ENCODE results near the gene BDP1.
"Not testable (repeated sequence)": the region's sequence is repeated elsewhere in the genome, so short reads cannot be mapped to it uniquely, and the experiment has no call there.

BDP1 gene, protein sequence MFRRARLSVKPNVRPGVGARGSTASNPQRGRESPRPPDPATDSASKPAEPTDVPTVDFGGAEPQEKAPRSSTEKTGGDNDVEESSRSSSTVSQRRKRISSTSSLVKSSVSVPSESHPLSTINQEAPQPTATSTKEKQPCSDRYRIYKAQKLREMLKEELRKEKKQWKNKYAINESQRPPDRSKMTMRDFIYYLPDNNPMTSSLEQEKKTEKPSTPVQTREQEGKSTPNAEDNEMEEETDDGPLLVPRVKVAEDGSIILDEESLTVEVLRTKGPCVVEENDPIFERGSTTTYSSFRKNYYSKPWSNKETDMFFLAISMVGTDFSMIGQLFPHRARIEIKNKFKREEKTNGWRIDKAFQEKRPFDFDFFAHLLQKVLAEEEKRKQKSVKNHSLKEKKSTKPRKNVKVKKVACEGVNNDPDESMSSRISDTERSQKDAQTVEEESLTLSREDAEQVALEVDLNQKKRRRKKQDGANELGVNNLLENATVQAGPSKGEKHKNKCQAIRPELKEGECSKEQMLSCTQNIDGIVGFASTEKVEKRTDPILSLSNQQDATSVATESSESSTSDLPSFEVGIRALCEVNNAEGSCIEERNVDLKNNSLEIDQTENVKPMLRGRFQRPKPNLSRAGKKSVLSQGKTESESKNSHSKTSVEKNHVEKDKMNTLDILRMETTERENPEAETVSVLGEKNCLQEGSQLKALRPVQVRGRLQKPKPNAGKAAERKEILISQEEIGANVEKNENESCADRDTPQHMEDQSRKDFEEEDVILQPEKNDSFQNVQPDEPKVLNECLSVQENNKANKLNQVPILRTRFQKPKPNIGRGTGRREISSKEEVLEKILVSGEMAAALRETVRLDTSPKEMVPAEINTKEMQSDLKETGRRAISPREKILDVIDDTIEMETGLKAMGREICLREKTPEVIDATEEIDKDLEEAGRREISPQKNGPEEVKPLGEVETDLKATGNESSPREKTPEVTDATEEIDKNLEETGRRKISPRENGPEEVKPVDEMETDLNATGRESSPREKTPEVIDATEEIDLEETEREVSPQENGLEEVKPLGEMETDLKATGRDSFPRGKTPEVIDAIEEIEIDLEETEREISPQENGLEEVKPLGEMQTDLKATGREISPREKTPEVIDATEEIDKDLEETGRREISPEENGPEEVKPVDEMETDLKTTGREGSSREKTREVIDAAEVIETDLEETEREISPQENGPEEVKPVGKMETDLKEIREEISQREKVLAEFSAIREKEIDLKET (N-terminal part only)

DNA sequence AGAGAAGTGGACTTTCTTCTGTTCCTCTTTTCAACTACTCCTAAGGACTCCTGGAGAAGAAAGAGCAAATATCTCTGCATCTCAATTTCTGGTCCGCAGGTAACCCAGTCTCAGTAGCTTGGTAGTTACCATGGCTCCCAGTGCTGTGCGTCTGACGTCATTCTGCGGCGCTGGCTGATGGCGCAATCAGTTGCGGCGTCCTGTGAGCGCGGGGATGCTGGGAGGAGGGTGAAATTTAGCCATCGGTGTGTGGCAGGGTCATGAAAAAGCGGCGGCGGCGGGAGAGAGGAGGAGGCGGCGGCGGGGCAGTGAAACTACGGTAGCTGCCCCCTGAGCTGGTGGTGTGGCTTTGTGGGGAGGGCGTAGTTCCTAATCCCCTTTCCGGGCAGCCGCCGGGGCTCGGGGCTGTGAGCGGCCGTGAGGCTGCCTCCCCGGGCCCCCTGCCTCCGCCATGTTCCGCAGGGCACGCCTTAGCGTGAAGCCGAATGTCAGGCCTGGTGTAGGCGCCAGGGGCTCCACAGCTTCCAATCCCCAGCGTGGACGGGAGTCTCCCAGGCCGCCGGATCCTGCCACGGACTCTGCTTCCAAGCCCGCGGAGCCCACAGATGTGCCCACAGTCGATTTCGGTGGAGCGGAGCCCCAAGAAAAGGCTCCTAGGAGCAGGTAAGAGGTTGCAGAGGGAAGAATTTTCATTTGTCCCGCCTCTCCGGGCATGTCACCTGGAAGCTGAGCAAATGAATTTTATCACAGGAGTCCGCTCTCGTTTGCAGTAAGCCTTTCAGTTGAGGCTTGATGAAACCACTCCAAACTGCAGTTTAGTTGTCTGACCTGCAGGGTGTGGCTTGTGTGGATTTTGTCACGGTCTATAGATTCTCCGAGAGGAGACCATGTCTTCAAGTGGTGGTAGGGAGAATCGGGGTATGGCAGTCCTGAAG, at the start of gene BDP1:
BDP1 (plus strand) TSS at position 225 of the 935 bp plus-strand sequence; CDS start at position 452, 227 bp downstream.
- DNase-seq: peak; percentile 84

DNA sequence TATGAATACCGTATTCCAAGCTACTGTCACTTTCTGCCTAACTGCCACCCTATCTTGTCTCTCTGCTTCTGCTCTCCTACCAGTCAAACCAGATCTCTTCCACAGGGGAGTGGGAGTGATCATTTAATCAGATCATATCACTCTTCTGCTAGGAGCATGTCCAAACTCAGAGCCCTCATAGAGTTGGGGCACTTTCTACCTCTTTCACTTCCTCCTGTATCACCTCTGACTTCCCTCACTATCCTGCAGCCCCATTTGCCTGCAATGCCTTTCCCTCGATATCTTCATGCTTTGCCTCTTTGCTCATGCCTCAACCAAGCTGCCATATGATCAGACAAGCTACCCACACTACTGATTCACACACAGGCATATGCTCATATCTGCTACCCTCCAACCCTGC, 45.4 kb upstream of the BDP1 start:
- not testable (repeated sequence) for DNase-seq

DNA sequence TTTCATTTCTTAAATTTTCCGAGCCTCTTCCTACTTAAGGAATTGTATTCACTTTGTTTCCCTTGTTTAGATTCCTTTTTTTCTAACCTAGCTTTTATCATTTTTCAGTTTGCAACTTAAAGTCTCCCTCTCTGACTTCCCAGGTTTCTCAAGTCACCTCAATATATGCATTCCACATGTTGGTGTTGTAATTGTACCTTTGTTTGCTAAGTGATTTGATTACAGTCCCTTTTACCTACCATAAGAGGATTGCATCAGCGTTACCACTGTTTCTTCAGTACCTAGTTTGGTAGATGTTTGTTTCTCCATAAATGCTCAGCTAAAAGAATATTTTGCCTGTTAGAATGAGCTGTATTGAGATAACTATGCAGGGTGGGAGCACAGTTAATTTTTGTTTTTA, 39.8 kb upstream of the BDP1 start:
- DNase-seq: not testable (repeated sequence)

DNA sequence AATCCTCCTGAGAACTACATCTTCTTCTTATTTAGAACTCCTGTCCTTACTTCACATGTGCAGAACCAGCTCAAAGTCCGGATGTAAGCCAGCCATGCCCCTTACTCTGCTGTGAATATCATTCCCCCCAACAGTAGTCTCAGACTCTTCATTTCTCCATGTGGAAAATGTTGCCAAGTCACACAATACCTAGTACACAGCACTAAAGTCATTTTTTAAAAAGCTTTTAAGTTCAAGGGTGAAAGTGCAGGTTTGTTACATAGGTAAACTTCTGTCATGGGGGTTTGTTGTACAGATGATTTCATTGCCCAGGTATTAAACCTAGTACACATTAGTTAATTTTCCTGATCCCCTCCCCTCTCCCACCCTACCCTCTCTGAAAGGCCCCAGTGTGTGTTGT, 37.4 kb upstream of the BDP1 start:
- not testable (repeated sequence) for DNase-seq

DNA sequence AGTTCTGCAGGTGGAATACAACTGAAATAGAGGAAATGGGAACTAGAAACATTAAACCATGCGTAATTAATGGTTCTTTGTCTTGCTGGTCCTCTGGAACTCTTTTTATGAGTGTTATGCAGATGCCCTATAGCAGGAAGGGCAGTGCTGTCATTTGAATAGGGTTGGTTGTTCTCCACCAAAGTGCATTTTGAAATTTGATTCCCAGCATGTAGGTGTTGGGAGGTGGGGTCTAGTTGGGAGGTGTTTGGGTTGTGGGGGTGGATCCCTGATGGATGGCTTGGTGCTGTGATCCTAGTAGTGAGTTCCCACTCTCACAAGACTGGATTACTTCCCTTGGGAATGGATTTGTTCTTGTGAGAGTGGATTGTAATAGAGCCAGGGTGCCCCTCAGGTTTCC, 34.2 kb upstream of the BDP1 start:
- not testable (repeated sequence) for DNase-seq

DNA sequence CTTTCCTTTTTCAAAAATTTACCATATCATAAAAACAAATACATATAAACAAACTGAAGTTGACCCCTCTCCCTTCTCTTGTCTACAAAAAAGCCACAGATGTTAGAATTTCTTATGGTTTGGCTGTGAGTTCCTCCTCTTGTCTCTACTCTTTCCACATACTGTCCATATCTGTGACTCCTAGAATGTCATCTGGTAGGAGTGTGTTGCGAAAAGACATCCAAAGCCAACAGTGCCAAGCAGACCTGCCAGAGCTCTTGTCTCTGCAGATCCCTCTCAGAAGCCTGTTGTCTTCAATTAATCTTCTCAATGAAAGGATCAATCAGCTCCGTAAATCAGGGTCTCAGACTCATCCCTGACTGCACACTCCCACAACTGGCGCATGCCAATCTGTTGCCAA, 31.6 kb upstream of the BDP1 start:
- not testable (repeated sequence) for DNase-seq

DNA sequence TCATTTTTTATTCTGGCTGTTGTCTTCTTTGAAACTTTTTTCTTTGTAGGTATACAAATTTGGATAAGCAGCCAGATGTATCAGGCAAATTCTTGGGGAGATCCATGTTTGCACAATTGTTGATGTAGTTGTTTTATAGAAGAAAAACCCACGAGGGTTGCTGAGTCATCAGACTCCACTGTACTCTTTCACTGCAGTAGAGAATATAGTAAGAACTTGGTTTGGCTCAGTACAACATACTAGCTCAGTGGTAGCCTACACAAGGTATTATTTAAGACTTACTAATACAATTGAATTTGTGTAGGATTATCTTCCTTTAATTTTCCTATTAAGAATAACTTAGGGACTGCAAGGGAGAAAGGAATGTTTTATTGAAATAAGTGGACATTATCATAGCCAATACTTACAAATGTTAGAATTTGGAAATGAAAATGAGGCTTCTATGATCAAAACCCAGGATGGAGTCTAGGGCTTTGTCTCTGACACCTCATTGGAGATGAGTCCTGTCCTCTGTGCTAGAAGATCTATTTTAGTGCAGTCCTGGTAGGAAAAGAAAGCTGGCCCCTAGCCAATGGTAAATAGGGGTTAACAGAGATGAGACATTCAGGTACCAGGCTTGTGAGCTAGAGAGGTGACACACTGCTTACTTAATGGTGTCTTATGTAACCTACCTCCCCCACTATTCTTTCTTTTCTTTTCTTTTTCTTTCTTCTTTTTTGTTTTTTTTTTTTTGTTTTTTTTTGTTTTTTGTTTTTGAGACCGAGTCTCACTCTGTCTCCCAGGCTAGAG, 28.6 kb upstream of the BDP1 start:
- not testable (repeated sequence) for DNase-seq

DNA sequence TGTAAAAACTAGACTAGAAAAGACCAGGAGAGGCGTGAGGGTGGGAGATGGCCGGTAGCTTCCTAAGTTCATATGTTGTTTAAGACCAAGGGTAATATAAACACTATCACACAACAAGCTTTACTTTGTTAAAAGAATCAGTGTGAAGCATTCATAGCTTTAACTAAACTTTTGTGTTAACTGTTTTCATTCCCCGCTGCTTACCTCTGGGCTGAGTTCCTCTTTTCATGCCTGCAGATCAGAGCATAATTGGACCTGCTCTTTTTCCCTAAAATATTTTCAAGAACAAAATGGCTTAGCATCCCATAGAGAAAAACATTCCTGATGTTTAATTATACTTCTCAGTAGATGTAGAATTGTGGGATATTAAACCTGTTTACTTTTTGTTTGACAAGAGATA, 23.0 kb upstream of the BDP1 start:
- DNase-seq: not testable (repeated sequence)

DNA sequence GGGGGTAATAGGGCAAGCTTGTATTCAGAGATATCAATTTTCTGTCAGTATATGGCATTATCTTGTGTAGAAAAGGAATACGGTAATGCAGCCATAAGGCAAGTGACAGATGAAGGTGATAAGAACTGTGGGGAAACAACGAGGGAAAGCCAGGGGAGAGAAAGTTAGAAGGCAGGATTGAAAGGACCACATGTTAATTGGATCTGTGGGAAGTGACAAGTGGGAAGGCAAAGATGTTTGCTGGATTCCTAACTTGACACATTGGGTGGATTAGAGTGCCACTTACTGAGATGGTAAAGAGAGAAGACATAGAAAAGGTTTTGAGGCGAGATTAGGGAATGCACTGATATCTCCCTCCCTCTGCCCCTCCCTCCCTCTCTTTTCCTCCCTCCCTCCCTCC, 20.6 kb upstream of the BDP1 start:
- not testable (repeated sequence) for DNase-seq

DNA sequence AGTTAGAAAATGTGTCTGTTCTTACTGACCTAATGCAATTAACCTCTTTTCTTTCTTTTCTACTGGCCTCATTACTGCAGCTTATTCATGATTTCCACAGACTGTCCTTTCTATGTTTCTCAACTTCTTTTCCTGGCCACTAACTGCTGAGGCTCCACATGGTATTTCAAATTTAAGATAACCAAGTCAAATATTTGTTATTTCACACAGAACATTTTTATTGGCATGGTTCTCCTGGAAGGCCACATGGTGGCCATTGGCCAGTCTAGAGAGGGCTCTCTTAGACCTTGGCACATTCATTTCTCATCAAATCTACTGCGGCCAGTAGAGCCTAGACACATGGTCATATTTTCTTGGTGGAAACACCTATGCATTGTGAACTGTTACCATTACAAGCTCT, 13.9 kb upstream of the BDP1 start:
- not testable (repeated sequence) for DNase-seq

DNA sequence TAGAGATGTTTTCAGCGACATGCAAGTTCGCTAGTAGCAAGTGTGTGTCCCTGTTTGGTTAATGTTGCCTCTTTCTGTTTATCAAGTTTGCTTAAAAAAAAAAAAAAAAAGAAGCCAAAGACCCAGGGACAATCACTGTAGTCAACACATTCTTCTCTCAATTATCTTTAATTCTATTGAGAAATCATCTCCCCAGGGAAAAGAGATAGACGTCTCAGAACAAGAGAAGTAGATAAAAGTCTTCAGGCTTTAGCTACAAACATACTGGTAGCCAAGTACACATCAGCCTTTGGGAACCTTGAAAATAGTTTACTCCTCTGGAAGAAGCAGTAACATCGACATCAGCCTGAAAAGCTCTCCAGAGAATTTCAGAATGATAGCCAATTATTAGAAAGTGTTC, 11.6 kb upstream of the BDP1 start:
- not testable (repeated sequence) for DNase-seq

DNA sequence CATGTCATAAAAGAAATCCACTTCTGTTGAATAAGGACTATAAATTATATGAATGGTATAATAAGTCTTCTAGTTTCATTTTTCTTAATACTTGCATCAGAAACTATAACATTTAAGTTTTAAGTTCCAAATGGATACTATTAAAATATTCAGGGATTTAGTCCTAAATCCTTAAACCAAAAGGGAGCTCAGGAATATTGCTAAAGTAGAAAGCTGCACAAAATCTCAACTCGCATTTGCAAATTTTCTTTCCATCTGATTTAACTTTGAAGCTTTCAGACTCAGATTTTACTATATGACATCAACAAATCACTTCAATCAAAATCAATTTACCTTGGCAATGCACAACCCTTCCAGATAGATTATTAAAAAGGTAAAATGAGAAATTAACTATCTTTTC, 10.4 kb upstream of the BDP1 start:
- not testable (repeated sequence) for DNase-seq

DNA sequence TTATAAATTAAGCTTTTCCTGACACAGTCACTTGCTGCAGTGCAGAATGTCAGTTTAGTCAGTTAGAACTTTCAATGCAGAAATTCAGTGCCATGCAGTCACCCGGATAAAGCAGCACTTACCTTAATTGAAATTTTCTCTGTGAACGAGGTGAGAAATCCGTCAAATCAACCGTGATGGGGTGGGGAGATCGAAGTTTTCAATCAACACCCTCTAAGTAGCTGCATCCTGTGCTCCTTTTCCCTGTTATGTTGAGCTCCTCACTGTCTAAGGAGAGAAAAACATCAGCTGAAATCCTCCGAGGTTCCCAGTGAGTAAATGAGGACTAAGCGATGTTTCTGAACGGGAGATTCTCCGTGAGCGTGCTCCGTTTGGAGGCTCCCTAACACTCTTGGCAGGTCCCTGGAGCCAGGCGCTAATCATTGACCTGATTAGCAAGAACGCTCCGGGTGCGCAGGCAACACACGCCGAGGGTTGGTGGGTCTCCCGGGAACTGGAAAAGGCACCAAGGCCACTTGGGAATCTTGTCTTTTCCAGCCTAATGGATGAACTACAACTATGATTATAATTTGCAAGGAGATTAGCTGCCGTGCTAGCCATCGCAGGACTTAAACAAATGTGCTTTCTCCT, 9.8 kb upstream of the BDP1 start:
- DNase-seq: not testable (repeated sequence)

DNA sequence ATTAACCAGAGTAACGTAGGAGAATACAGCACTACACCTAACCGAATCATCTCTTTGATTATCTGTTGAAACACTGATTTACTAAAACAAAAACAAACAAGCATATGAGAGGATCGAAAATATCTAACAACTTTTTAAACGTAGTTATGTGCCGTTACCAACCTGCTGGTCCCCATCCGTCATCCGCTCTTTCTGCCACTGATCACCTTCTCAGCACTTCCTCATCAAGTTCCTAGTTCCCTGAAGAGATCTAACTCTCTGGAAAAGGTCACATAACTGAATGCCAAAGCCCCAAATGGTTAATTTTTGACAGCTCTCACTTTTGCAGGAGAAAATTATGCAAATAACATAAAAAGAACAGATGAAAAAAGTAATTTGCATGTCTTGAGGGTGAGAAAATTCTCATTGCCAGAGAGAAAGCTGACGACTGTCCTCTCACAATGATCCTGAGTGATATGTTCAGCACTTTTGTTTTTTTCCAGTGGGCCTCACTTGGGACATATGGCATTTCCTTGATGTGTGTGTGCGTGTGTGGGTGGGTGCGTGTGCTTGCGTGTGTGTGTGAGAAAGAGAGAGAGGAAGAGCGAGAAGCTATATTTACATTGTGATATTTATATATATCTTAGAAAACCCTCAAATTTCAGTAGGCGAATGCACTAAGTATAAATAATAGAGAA, 8.8 kb upstream of the BDP1 start:
- not testable (repeated sequence) for DNase-seq

DNA sequence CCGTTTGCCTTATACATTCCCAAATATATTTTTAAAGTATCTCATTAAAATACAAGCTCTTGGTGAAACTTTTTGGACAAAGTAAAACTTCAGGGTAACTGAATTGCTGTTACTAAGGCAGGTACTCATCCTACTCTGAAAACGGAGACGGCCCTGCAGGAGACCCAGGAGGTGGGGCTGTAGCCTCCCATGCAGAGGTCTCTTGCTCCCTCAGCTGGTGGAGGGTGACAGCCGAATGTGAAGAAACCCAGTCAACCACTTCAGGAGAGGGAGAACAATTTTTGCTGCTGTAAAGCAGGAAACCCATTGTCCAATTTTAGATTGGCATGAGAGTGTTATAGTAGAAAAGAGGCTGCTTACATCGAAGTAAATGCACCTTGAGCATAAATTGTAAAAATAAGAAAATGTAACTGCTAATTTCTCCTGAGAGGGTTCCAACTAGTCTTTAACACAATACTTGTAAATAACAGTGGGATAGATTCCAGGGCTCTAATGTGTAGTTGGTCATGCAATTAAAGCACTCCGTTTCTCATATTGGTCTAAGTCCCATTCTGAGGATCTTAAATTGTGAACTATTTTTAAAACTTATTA, 8.1 kb upstream of the BDP1 start:
- peak; percentile 39 for DNase-seq

DNA sequence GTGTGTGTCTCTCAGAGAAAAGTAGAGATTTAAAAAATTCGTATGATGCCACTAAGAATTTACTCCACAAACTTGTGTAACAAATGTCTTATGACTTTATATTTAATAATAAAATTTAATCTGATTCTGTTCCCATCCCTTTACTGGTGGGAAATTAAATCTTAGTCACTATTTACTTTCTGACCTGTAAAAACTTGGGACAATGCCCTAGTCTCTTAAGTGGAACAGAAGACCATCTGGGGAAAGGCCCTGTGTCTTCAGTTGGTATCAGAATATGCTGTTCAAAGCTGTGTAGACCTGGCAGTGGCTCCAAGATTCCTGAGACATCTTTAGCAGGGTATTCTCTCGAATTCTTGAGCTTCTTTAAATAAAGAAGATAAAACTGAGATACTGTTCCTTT, 2.6 kb upstream of the BDP1 start:
- no peak for DNase-seq

DNA sequence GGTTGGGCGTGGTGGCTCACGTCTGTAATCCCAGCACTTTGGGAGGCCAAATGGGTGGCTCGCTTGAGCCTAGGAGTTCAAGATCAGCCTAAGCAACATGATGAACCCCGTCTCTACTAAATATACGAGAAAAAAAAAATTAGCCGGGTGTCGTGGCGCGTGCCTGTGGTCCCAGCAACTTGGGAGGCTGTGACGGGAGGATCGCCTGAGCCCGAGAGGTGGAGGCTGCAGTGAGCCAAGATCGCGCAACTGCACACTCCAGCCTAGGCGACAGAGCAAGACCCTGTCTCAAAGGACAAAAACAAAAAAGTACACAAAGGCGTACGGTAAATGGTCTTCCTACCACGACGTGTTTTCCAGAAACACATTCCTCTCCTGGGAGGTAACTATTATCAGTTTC, 538 bp upstream of the BDP1 start:
- DNase-seq: no peak

DNA sequence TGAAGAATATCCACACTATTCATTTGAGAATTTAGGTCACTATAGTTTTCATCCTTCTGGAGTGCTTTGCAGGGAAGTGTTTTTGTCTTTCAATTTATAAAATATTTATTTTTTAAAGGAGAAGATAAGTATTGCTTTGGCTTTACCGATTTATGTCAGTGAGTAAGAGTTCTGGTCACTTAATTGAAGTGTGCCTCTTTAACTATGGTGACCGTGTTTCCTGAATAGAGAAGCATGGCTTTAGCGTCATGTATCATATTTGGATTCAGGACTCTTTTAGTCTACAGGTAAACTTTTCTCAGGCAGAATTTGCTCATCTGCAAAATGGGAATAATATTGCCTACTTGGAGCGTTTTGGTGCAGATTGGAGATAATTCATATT, 902 bp downstream of the BDP1 start:
- DNase-seq: no peak

DNA sequence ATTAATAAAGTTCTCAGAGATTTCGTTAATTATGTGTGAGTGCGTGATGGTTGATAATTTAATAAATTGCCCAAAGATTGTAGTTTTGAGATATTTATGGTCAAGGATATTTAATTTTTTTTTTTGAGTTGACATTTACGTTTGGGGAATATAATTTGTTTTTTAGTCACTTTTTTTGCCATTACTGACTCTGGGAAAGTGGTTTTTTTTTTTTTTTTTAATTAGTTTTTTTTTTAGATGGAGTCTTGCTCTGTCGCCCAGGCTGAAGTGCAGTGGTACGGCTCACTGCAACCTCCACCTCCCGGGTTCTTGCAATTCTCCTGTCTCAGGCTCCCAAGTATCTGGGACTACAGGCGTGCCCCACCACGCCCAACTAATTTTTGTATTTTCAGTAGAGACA, 1.7 kb downstream of the BDP1 start:
- no peak for DNase-seq

DNA sequence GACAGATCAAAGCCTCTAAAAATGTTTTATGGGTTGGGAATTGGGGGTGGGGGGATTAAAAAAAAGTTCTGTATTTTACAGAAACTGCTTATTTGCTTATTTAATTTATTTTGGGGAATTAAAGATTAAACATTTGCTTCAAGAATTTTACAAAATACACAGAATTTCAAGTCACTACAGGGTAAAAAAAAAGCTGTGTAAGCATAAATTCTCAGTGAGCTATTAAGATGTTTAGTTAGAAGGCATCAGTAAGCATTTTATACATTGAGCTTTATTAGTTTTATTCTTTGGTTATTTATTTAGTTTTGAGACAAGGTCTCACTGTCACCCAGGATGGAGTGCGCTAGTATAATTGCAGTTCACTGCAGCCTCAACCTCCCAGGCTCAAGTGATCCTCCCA, 5.2 kb downstream of the BDP1 start:
- DNase-seq: no peak

All from T1000 (cell line).